H1 (cell line): ENCODE results near the gene SCUBE2. TPM values are rescaled to one million over a fixed set of nuclear protein-coding genes. Genes with fewer than 3 reads are reported as not detected.

Experiments
- CHD7 ChIP-seq: fragments of 300-600 bp; sonication (generic); IDR thresholded peaks from 2 replicates; pipeline ENCODE4 v1.7.1; 2012; ENCODE audit warnings: low read length, moderate library complexity, mild to moderate bottlenecking, inconsistent platforms; ENCODE audit not compliant: insufficient replicate concordance
- CTBP2 ChIP-seq: IDR thresholded peaks from 2 replicates; pipeline ENCODE4 v1.7.0; 2011; ENCODE audit warnings: borderline replicate concordance, mild to moderate bottlenecking, moderate library complexity, mixed read lengths, low read length; ENCODE audit not compliant: insufficient read depth, insufficient read length
- EP300 ChIP-seq, 2 experiments: IDR thresholded peaks; 1 replicate in 1 of 2; 2 replicates in 1 of 2; pipeline ENCODE4 v1.6.1; 2011 to 2012; ENCODE audit warnings: low read depth in 2 of 2, low read length in 2 of 2, mild to moderate bottlenecking in 2 of 2, borderline replicate concordance in 1 of 2, inconsistent platforms in 1 of 2, moderate library complexity in 1 of 2
- HDAC6 ChIP-seq: IDR thresholded peaks from one replicate; pipeline ENCODE4 v1.7.1; 2012; ENCODE audit warnings: low read depth, mild to moderate bottlenecking, inconsistent platforms, low read length, moderate library complexity
- KDM5A ChIP-seq: fragments of 200-600 bp; IDR thresholded peaks from 2 replicates; pipeline ENCODE4 v1.7.1; 2012; ENCODE audit warnings: mild to moderate bottlenecking, low read length, inconsistent platforms, mixed read lengths
- MAFK ChIP-seq: IDR thresholded peaks from 2 replicates; pipeline ENCODE4 v1.6.1; 2012; ENCODE audit warnings: low read depth, mild to moderate bottlenecking, improper control_type of control experiment, low read length
- SP4 ChIP-seq: IDR thresholded peaks from 2 replicates; pipeline ENCODE4 v1.6.1; 2012; ENCODE audit warnings: low read length, inconsistent platforms
- YY1 ChIP-seq: IDR thresholded peaks from 2 replicates; pipeline ENCODE4 v1.6.1; 2011; ENCODE audit warnings: low read depth, mild to moderate bottlenecking, low read length
- polyA plus RNA-seq, 7 experiments: library from polyadenylated mRNA; depleted of rRNA in 3 of 7; stranded (reverse) in 5 of 7; unstranded in 2 of 7; fragments of >200 nt in 5 of 7; fragments of 200-250 nt in 2 of 7; gene quantifications; 1 replicate in 5 of 7; 2 replicates in 1 of 7; 4 replicates in 1 of 7; pipeline versions ENCODE4 v1.2.1 to v1.2.3, GENCODE V29; 2011 to 2013; ENCODE audit warnings: missing spikeins in 2 of 7, mixed read lengths in 2 of 7
- total RNA-seq: library from RNA; stranded (reverse); fragmentation: NEBNext Ultra II Directional; extraction: Animal tissue kit (Norgen Biotek cat#: 25700); gene quantifications from 2 replicates; pipeline ENCODE4 v1.2.1, GENCODE V29; 2021

SCUBE2 gene
- total and polyA plus RNA-seq, 2 of the 8 experiments (the other 6 are each of a cell fraction or from before 2014, with no cell fraction given), result 0.29 to 1.2 TPM

GRCh38 chr11:9003573-9004182 lies 87.7 kb downstream of the SCUBE2 start, which contains the start of gene NRIP3 (continued):
- no peak for TF ChIP-seq CTBP2
- TF ChIP-seq KDM5A, result no peak
- TF ChIP-seq YY1, result no peak
- no peak for TF ChIP-seq HDAC6
- TF ChIP-seq EP300 (IDR thresholded peaks at IDR 0.05; ENCODE audit: borderline replicate concordance in 1 of 2, low read depth in 2 of 2, low read length in 2 of 2), result no peak
- TF ChIP-seq CHD7, result no peak
- TF ChIP-seq SP4, result no peak
- no peak for TF ChIP-seq MAFK
